H9 (cell line): Measurements from ENCODE around the gene XXYLT1. TPM values are rescaled to one million over a fixed set of nuclear protein-coding genes. Genes with fewer than 3 reads are reported as not detected.

Experiments
- DNase-seq: peaks from one replicate; pipeline ENCODE4 v3.0.0-alpha.2; 2017
- H2AFZ ChIP-seq: one replicate; pipeline ENCODE4 v1.6.1; 2013; ENCODE audit warnings: mild to moderate bottlenecking, low read length, control low read depth, moderate library complexity
- H2AK5ac ChIP-seq: 2 replicates; pipeline ENCODE4 v1.6.1; 2013; ENCODE audit warnings: low read length, control low read depth, mixed read lengths; ENCODE audit not compliant: insufficient read length
- H2BK120ac ChIP-seq: one replicate; pipeline ENCODE4 v1.6.1; 2013; ENCODE audit warnings: low read depth, mild to moderate bottlenecking, low read length, control low read depth, inconsistent platforms; ENCODE audit not compliant: poor library complexity, severe bottlenecking
- H2BK12ac ChIP-seq: 2 replicates; pipeline ENCODE4 v1.6.1; 2013; ENCODE audit warnings: low read length, control low read depth, mixed read lengths, low read depth; ENCODE audit not compliant: insufficient read length
- H2BK15ac ChIP-seq: 2 replicates; pipeline ENCODE4 v1.6.1; 2013; ENCODE audit warnings: low read depth, low read length, control low read depth
- H2BK20ac ChIP-seq: one replicate; pipeline ENCODE4 v1.6.1; 2013; ENCODE audit warnings: low read depth, mild to moderate bottlenecking, low read length, control low read depth, inconsistent platforms; ENCODE audit not compliant: poor library complexity, severe bottlenecking
- H2BK5ac ChIP-seq: 2 replicates; pipeline ENCODE4 v1.6.1; 2013; ENCODE audit warnings: low read length, control low read depth, mixed read lengths; ENCODE audit not compliant: insufficient read length
- H3K14ac ChIP-seq: 2 replicates; pipeline ENCODE4 v1.6.1; 2013; ENCODE audit warnings: low read length, control low read depth; ENCODE audit not compliant: insufficient read depth
- H3K18ac ChIP-seq: 2 replicates; pipeline ENCODE4 v1.6.1; 2013; ENCODE audit warnings: low read depth, mild to moderate bottlenecking, mixed read lengths, low read length, control low read depth; ENCODE audit not compliant: insufficient read length
- H3K23ac ChIP-seq: 2 replicates; pipeline ENCODE4 v1.6.1; 2013; ENCODE audit warnings: low read length, control low read depth, mixed read lengths, low read depth; ENCODE audit not compliant: insufficient read length
- H3K23me2 ChIP-seq: 2 replicates; pipeline ENCODE4 v1.6.1; 2013; ENCODE audit warnings: low read depth, mild to moderate bottlenecking, mixed read lengths, low read length, control low read depth; ENCODE audit not compliant: insufficient read length, poor library complexity, severe bottlenecking
- H3K27ac ChIP-seq: 2 replicates; pipeline ENCODE4 v1.5.1; 2013; ENCODE audit warnings: low read length, control low read depth, mixed read lengths, low read depth; ENCODE audit not compliant: insufficient read length
- H3K27me3 ChIP-seq: 2 replicates; pipeline ENCODE4 v1.6.1; 2013; ENCODE audit warnings: low read length, control low read depth, inconsistent platforms; ENCODE audit not compliant: insufficient read depth
- H3K4ac ChIP-seq: 2 replicates; pipeline ENCODE4 v1.6.1; 2013; ENCODE audit warnings: low read depth, mild to moderate bottlenecking, control low read depth, inconsistent platforms, low read length, moderate library complexity
- H3K4me1 ChIP-seq: 2 replicates; pipeline ENCODE4 v1.6.1; 2013; ENCODE audit warnings: low read length, control low read depth, inconsistent platforms; ENCODE audit not compliant: insufficient read depth
- H3K4me2 ChIP-seq: 2 replicates; pipeline ENCODE4 v1.6.1; 2013; ENCODE audit warnings: low read length, control low read depth, mixed read lengths; ENCODE audit not compliant: insufficient read length, insufficient read depth
- H3K56ac ChIP-seq: 2 replicates; pipeline ENCODE4 v1.6.1; 2013; ENCODE audit warnings: low read depth, mild to moderate bottlenecking, mixed read lengths, low read length, control low read depth; ENCODE audit not compliant: insufficient read length
- H3K79me1 ChIP-seq: 2 replicates; pipeline ENCODE4 v1.6.1; 2013; ENCODE audit warnings: low read depth, mild to moderate bottlenecking, moderate library complexity, low read length, control low read depth, inconsistent platforms; ENCODE audit not compliant: insufficient read depth, poor library complexity, severe bottlenecking
- H3K79me2 ChIP-seq: 2 replicates; pipeline ENCODE4 v1.6.1; 2013; ENCODE audit warnings: low read length, control low read depth, inconsistent platforms; ENCODE audit not compliant: insufficient read depth
- H3K9ac ChIP-seq: 2 replicates; pipeline ENCODE4 v1.6.1; 2013; ENCODE audit warnings: low read length, control low read depth, mixed read lengths; ENCODE audit not compliant: insufficient read length; ENCODE audit errors: extremely low read depth
- H3K9me3 ChIP-seq: one replicate; pipeline ENCODE4 v1.6.1; 2013; ENCODE audit warnings: low read depth, low read length, inconsistent platforms; ENCODE audit not compliant: control insufficient read depth
- H3T11ph ChIP-seq: one replicate; pipeline ENCODE4 v1.6.1; 2013; ENCODE audit warnings: mild to moderate bottlenecking, low read length, control low read depth, inconsistent platforms
- H4K20me1 ChIP-seq: one replicate; pipeline ENCODE4 v1.6.1; 2013; ENCODE audit not compliant: control insufficient read depth, insufficient read length, insufficient read depth
- H4K5ac ChIP-seq: 2 replicates; pipeline ENCODE4 v1.6.1; 2013; ENCODE audit warnings: low read depth, mild to moderate bottlenecking, mixed read lengths, low read length, control low read depth; ENCODE audit not compliant: insufficient read length
- H4K8ac ChIP-seq: replicated peaks from 2 replicates; pipeline ENCODE4 v1.6.1; 2013; ENCODE audit warnings: low read length, control low read depth, mixed read lengths, low read depth; ENCODE audit not compliant: insufficient read length
- H4K91ac ChIP-seq: 2 replicates; pipeline ENCODE4 v1.6.1; 2013; ENCODE audit warnings: low read depth, mild to moderate bottlenecking, moderate library complexity, mixed read lengths, low read length, control low read depth; ENCODE audit not compliant: insufficient read length
- H3K27ac Mint-ChIP-seq, 3 experiments: 2 replicates in 2 of 3; 3 replicates in 1 of 3; pipeline ENCODE4 v1.8.0; 2020 to 2021; ENCODE audit warnings: mixed read lengths in 3 of 3, mild to moderate bottlenecking in 1 of 3, moderate library complexity in 1 of 3
- H3K27me3 Mint-ChIP-seq: 2 replicates; pipeline ENCODE4 v1.8.0; 2021; ENCODE audit warnings: low read depth, mild to moderate bottlenecking, moderate library complexity, mixed read lengths
- H3K36me3 Mint-ChIP-seq, 3 experiments: 2 replicates in 2 of 3; 3 replicates in 1 of 3; pipeline ENCODE4 v1.8.0; 2020 to 2021; ENCODE audit warnings: low read depth in 3 of 3, mixed read lengths in 3 of 3; ENCODE audit not compliant: insufficient read depth in 1 of 3
- H3K4me1 Mint-ChIP-seq, 2 experiments: 2 replicates each; pipeline ENCODE4 v1.8.0; 2020; ENCODE audit warnings: mixed read lengths in 2 of 2
- H3K4me3 Mint-ChIP-seq, 2 experiments: 2 replicates in 1 of 2; 3 replicates in 1 of 2; pipeline ENCODE4 v1.8.0; 2020 to 2021; ENCODE audit warnings: mild to moderate bottlenecking in 2 of 2, mixed read lengths in 2 of 2, moderate library complexity in 1 of 2
- H3K9me3 Mint-ChIP-seq, 2 experiments: 2 replicates in 1 of 2; 3 replicates in 1 of 2; pipeline ENCODE4 v1.8.0; 2020; ENCODE audit warnings: mild to moderate bottlenecking in 2 of 2, mixed read lengths in 2 of 2, moderate library complexity in 1 of 2
- WGBS: extraction: QIAGEN DNeasy Blood & Tissue Kit; methylation state at CpG from one replicate; pipeline ENCODE4 v1.1.7; 2013; ENCODE audit warnings: missing lambda C conversion rate, low lambda C conversion rate, mixed read lengths; ENCODE audit not compliant: insufficient read length; ENCODE audit errors: extremely low coverage; 5-methylcytosine and 5-hydroxymethylcytosine counted together
- total RNA-seq: library from RNA; stranded (reverse); gene quantifications from 2 replicates; pipeline ENCODE4 v1.2.1, GENCODE V29; 2021
- TF ChIP-seq, protein P1 (sequence below): fragments of 200-600 bp; sonication (generic); conservative IDR thresholded peaks from 3 replicates; pipeline ENCODE4 v1.8.0; 2021; ENCODE audit warnings: antibody characterized with exemption, mild to moderate bottlenecking

Gene XXYLT1
- total RNA-seq, 1 experiment from 2014 or later: 22.7 TPM

DNA sequence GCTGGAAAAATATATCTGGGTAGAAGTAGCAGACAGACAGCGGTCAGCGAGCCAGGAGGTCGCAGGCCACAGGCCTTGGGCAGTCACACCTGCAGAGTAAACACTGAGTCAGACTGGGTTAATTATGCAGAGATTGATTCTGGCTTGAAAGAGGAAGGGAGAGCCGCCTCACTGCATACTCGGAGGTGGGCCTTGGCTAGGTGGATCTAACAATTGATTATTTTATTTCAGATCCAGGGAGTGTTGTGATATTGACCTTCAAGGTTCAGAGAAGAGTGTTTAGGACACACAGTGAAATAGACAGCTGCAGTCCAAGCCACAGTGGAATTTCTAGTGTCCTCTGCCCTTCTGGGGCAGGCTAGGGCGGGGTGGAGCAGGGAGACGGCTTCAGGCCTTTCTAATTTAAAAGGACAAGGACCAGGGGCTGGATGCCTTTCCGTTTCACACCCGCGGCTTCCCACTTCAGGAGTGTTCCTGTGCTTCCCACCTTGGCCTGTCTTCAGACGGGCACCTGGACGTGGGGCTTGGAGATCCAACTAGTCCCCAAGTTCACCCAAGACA, 237.3 kb downstream of the XXYLT1 start:
- Histone ChIP-seq H3K79me2 (no peaks in the 10 kb centered on the region), H3K79me1 (no peaks in the 10 kb centered on the region), H3K18ac (no peak overlapping the region), H2BK12ac (no peak overlapping the region), H3K27ac (no peak overlapping the region), H2AFZ (no peak overlapping the region), H2BK20ac (no peak overlapping the region), H4K8ac (no peak overlapping the region), H3K9me3 (no peaks in the 10 kb centered on the region), H3K4me1 (0 out of 2 replicates have a peak, but pooled peaks cover 5% of the 10 kb centered on the region), H4K91ac (no peak overlapping the region), H3K27me3 (no peaks in the 10 kb centered on the region; the same call in 1 of the 2 replicates), H3T11ph (no peak overlapping the region), H3K14ac (0 out of 2 replicates have a peak overlapping the region, but pooled peaks have one; percentile 4), H2AK5ac (no peak overlapping the region), H2BK5ac (no peak overlapping the region), H4K5ac (no peak overlapping the region), H2BK120ac (no peak overlapping the region), H3K4me2 (no peak overlapping the region), H4K20me1 (no peaks in the 10 kb centered on the region), H2BK15ac (no peak overlapping the region), H3K23ac (no peak overlapping the region), H3K56ac (no peak overlapping the region), H3K23me2 (no peaks in the 10 kb centered on the region), H3K9ac (no peak overlapping the region), H3K4ac (no peak overlapping the region)
- no peaks in the 10 kb centered on the region for H3K36me3 Mint-ChIP-seq
- peaks cover 0 to 5% of the 10 kb centered on the region in 2 experiments; a peak in 4 of 5 replicates for H3K9me3 Mint-ChIP-seq
- WGBS: no CpG with 5 or more reads among the region's 12 CpGs
- peak overlapping the region in 1 of 2 experiments; percentile 14; a peak in 1 of 5 replicates for H3K4me3 Mint-ChIP-seq
- TF ChIP-seq, protein P1, sequence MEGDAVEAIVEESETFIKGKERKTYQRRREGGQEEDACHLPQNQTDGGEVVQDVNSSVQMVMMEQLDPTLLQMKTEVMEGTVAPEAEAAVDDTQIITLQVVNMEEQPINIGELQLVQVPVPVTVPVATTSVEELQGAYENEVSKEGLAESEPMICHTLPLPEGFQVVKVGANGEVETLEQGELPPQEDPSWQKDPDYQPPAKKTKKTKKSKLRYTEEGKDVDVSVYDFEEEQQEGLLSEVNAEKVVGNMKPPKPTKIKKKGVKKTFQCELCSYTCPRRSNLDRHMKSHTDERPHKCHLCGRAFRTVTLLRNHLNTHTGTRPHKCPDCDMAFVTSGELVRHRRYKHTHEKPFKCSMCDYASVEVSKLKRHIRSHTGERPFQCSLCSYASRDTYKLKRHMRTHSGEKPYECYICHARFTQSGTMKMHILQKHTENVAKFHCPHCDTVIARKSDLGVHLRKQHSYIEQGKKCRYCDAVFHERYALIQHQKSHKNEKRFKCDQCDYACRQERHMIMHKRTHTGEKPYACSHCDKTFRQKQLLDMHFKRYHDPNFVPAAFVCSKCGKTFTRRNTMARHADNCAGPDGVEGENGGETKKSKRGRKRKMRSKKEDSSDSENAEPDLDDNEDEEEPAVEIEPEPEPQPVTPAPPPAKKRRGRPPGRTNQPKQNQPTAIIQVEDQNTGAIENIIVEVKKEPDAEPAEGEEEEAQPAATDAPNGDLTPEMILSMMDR: no peak
- 0 out of 7 replicates have a peak overlapping the region, but pooled peaks of 1 of the 3 experiments have one; percentile 6 for H3K27ac Mint-ChIP-seq
- peaks cover 12% of the 10 kb centered on the region for H3K27me3 Mint-ChIP-seq
- peaks cover 35 to 50% of the 10 kb centered on the region in 2 experiments for H3K4me1 Mint-ChIP-seq
- DNase-seq: no peak
